Measurements from ENCODE around the gene PRC1.

The PRC1 gene

DNA sequence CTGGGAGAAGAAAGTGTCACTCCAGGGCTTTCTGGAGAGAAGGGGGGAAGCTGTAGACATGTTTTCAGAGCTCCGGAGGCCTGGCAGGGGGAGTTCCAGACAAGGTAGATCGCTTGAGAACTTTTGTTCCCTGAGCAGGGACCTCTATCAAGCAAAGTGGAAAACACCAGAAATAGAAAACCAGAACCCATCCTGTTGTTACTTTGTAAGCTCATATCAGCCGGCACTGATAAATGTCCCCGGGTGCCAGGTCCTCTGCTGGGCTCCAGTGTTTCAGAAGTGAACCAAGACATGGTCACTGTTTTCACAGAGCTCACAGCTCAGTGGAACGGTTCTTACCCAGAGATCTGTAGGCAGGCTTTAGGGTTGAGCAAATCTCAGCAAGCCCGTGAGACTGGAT is 75.5 kb downstream of the PRC1 start:
- DNase-seq (ENCODE audit: low spot score in 2 of 2) = no peak
- H3K36me3 Mint-ChIP-seq (ENCODE audit: insufficient read depth) = peaks cover 34% of the 10 kb centered on the region
- no peak overlapping the region for H3K4me3 Mint-ChIP-seq
- peaks cover 4% of the 10 kb centered on the region for H3K4me1 Mint-ChIP-seq
- ATAC-seq (replicated peaks; ENCODE audit: extremely low read depth, poor library complexity, severe bottlenecking) = no peak
- H3K27ac Mint-ChIP-seq (ENCODE audit: low read depth) = no peak overlapping the region
- H3K27me3 Mint-ChIP-seq = no peaks in the 10 kb centered on the region
- H3K9me3 Mint-ChIP-seq = no peaks in the 10 kb centered on the region

DNA sequence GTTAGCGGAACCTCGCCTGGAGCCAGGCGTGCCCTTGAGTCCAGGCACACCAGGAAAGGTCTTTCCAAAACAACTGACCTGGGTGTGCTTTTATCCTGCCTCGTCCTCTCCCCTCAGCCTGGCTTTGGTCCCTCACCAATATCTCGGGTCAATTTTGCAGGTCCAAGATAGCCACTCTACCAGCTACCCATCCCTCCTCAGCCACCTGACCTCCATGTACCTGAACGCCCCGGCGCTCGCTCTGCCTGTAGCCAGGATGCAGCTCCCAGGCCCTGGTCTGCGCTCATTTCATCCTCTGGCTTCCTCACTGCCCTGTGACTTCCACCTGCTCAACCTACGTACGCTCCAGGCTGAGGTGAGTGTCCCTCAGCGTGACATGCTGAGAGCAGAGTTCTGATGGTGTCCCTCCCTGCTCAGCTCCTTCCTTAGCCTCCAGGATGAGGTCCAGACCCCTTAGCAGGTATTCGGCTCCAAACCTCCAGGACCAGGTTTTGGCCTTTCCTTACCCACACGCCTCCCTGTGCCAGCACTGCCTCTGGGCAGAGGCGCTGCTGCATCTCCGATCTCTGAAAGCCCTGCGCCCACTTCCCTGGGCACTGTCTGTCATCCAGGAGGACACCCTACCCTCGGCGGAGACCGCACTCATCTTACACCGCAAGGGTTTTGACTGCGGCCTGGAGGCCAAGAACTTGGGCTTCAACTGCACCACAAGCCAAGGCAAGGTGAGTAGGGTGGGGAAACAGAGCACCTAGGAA is 76.1 kb downstream of the PRC1 start:
- Mint-ChIP-seq H3K36me3 (ENCODE audit: insufficient read depth) (peaks cover 38% of the 10 kb centered on the region), H3K4me1 (peaks cover 4% of the 10 kb centered on the region), H3K4me3 (no peak overlapping the region), H3K27ac (ENCODE audit: low read depth) (no peak overlapping the region), H3K27me3 (no peaks in the 10 kb centered on the region), H3K9me3 (no peaks in the 10 kb centered on the region)
- no peak for DNase-seq (ENCODE audit: low spot score in 2 of 2)
- no peak for ATAC-seq (replicated peaks; ENCODE audit: extremely low read depth, poor library complexity, severe bottlenecking)

DNA sequence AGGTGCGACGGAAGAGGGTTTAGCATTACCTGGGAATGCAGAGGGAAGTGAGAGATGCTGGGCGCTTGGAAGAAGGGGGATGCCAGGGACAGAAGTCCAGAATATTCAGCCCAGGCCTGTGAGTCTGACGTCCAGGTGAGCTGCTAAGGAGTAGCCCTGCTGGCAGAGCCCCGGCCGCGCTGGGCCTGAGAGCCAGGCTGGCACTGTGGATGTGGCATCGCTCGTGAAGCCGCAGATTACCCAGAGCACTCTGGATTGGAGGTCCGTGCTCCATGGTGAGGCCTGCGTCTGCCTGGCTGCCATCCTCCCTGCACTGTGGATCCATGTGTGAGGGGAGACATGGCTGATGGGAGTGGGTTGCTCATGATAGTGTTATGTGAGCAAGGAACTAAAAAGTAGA is 76.8 kb downstream of the PRC1 start:
- DNase-seq (ENCODE audit: low spot score in 2 of 2) = no peak
- no peaks in the 10 kb centered on the region for H3K9me3 Mint-ChIP-seq
- peak overlapping the region; percentile 2 for H3K27ac Mint-ChIP-seq (ENCODE audit: low read depth)
- no peak overlapping the region for H3K4me3 Mint-ChIP-seq
- peaks cover 43% of the 10 kb centered on the region for H3K36me3 Mint-ChIP-seq (ENCODE audit: insufficient read depth)
- ATAC-seq (replicated peaks; ENCODE audit: extremely low read depth, poor library complexity, severe bottlenecking) = no peak
- H3K4me1 Mint-ChIP-seq = peaks cover 4% of the 10 kb centered on the region
- no peaks in the 10 kb centered on the region for H3K27me3 Mint-ChIP-seq

DNA sequence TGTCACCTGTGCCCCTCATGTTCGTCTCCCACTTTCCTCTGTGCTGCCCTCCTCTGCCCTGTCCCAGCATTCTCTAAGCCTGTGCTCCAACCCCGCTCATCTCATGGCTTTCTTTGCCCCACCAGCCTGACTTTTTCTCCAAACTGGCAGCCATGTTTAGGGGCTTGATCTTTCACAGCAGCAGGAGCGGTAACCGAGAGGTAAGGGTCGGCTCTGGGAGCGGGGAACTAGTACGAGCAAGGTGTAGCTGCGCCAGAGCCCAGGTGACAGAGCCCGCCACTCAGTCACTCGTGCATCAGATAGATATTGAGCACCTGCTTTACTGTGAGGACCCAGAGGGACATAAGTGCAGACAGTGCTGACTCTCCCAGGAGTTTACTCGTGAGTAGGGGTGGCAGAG is 77.9 kb downstream of the PRC1 start:
- H3K27ac Mint-ChIP-seq (ENCODE audit: low read depth) = no peak overlapping the region
- H3K36me3 Mint-ChIP-seq (ENCODE audit: insufficient read depth) = peaks cover 47% of the 10 kb centered on the region
- ATAC-seq (replicated peaks; ENCODE audit: extremely low read depth, poor library complexity, severe bottlenecking) = no peak
- H3K9me3 Mint-ChIP-seq = no peaks in the 10 kb centered on the region
- no peaks in the 10 kb centered on the region for H3K27me3 Mint-ChIP-seq
- H3K4me1 Mint-ChIP-seq = peaks cover 4% of the 10 kb centered on the region
- H3K4me3 Mint-ChIP-seq = no peak overlapping the region
- no peak for DNase-seq (ENCODE audit: low spot score in 2 of 2)

Data from central memory CD8-positive, alpha-beta T cell (primary cell).